Activated naive CD4-positive, alpha-beta T cell treated with anti-CD3 and anti-CD28 coated beads, Interleukin-2, amount 50 U/mL, for 72 hours (primary cell): ENCODE data around the gene NR5A1. TPM values are rescaled to one million over a fixed set of nuclear protein-coding genes. Genes with fewer than 3 reads are reported as not detected.

ENCODE experiments used
- ATAC-seq, 2 donors: fragments of 150-1000 bp; cut with Tn5 transposase; 2 replicates each; pipeline ENCODE4 v1.10.0; 2021; ENCODE audit warnings: mild to moderate bottlenecking in 2 of 2, moderate library complexity in 2 of 2
- DNase-seq, 2 donors: peaks; one replicate each; pipeline ENCODE4 v3.0.0; 2021 to 2022; ENCODE audit warnings: low spot score in 2 of 2
- H3K27ac Mint-ChIP-seq, 2 donors: one replicate each; pipeline ENCODE4 v1.8.0; 2022; ENCODE audit warnings: mild to moderate bottlenecking in 2 of 2, mixed read lengths in 2 of 2
- H3K36me3 Mint-ChIP-seq, 2 donors: one replicate each; pipeline ENCODE4 v1.8.0; 2022; ENCODE audit warnings: mixed read lengths in 2 of 2
- H3K9me3 Mint-ChIP-seq, 2 donors: one replicate each; pipeline ENCODE4 v1.8.0; 2022; ENCODE audit warnings: mixed read lengths in 2 of 2
- total RNA-seq, 2 donors: library from RNA; stranded (reverse); gene quantifications; one replicate each; pipeline ENCODE4 v1.2.3, GENCODE V29; 2022

NR5A1 gene
- total RNA-seq, 2 donors from 2014 or later = not detected

GRCh38 chr9:124522121-124523098 lies 15.2 kb upstream of the NR5A1 start:
- no peak for DNase-seq
- no peaks in the 10 kb centered on the region for H3K9me3 Mint-ChIP-seq

GRCh38 chr9:124521142-124521541 lies 13.9 kb upstream of the NR5A1 start:
- Mint-ChIP-seq H3K36me3 (no peaks in the 10 kb centered on the region), H3K9me3 (no peaks in the 10 kb centered on the region), H3K27ac (no peak overlapping the region)
- ATAC-seq (no peak), DNase-seq (no peak)

More at GRCh38 chr9:124522121-124523098, 15.2 kb upstream of the NR5A1 start:
- no peaks in the 10 kb centered on the region for H3K36me3 Mint-ChIP-seq
- H3K27ac Mint-ChIP-seq = no peak overlapping the region
- no peak for ATAC-seq

GRCh38 chr9:124520206-124520596 lies 13.0 kb upstream of the NR5A1 start:
- no peak overlapping the region for H3K27ac Mint-ChIP-seq
- DNase-seq (no peak), ATAC-seq (no peak)
- no peaks in the 10 kb centered on the region for H3K36me3 Mint-ChIP-seq
- no peaks in the 10 kb centered on the region for H3K9me3 Mint-ChIP-seq

- H3K36me3 Mint-ChIP-seq = no peaks in the 10 kb centered on the region
- ATAC-seq (no peak), DNase-seq (no peak)
- H3K9me3 Mint-ChIP-seq = no peaks in the 10 kb centered on the region
- no peak overlapping the region for H3K27ac Mint-ChIP-seq
These were observed 10.9 kb upstream of the NR5A1 start for GRCh38 chr9:124518116-124518515.

- DNase-seq (no peak), ATAC-seq (no peak)
- H3K36me3 Mint-ChIP-seq = no peaks in the 10 kb centered on the region
- no peak overlapping the region for H3K27ac Mint-ChIP-seq
- no peaks in the 10 kb centered on the region for H3K9me3 Mint-ChIP-seq
These were observed 10.4 kb upstream of the NR5A1 start for GRCh38 chr9:124517600-124517999.

GRCh38 chr9:124514874-124515273 lies 7.7 kb upstream of the NR5A1 start:
- Mint-ChIP-seq H3K36me3 (no peaks in the 10 kb centered on the region), H3K27ac (peak overlapping the region in 1 of 2 donors; percentile 18), H3K9me3 (no peaks in the 10 kb centered on the region)
- no peak for DNase-seq
- ATAC-seq = no peak

- Mint-ChIP-seq H3K9me3 (no peaks in the 10 kb centered on the region), H3K27ac (no peak overlapping the region), H3K36me3 (no peaks in the 10 kb centered on the region)
- no peak for ATAC-seq
- no peak for DNase-seq
These were observed 6.9 kb upstream of the NR5A1 start for GRCh38 chr9:124514125-124514524.

GRCh38 chr9:124513376-124513994 lies 6.3 kb upstream of the NR5A1 start:
- no peaks in the 10 kb centered on the region for H3K36me3 Mint-ChIP-seq
- no peak for ATAC-seq
- no peak for DNase-seq
- no peak overlapping the region for H3K27ac Mint-ChIP-seq
- no peaks in the 10 kb centered on the region for H3K9me3 Mint-ChIP-seq

GRCh38 chr9:124512806-124513204 lies 5.6 kb upstream of the NR5A1 start:
- no peak for DNase-seq
- no peak for ATAC-seq
- H3K9me3 Mint-ChIP-seq = no peaks in the 10 kb centered on the region
- H3K27ac Mint-ChIP-seq = no peak overlapping the region
- H3K36me3 Mint-ChIP-seq = no peaks in the 10 kb centered on the region

GRCh38 chr9:124511891-124512805 lies 4.9 kb upstream of the NR5A1 start:
- DNase-seq (no peak), ATAC-seq (no peak)
- H3K27ac Mint-ChIP-seq = no peak overlapping the region
- H3K36me3 Mint-ChIP-seq = no peaks in the 10 kb centered on the region
- H3K9me3 Mint-ChIP-seq = no peaks in the 10 kb centered on the region

GRCh38 chr9:124511426-124511840 lies 4.2 kb upstream of the NR5A1 start:
- Mint-ChIP-seq H3K36me3 (no peaks in the 10 kb centered on the region), H3K9me3 (no peaks in the 10 kb centered on the region), H3K27ac (no peak overlapping the region)
- DNase-seq = no peak
- no peak for ATAC-seq

GRCh38 chr9:124510650-124511425 lies 3.6 kb upstream of the NR5A1 start:
- Mint-ChIP-seq H3K27ac (no peak overlapping the region), H3K36me3 (no peaks in the 10 kb centered on the region), H3K9me3 (no peaks in the 10 kb centered on the region)
- no peak for DNase-seq
- peak in 1 of 2 donors; percentile 30 for ATAC-seq

- no peak overlapping the region for H3K27ac Mint-ChIP-seq
- no peaks in the 10 kb centered on the region for H3K9me3 Mint-ChIP-seq
- no peak for ATAC-seq
- H3K36me3 Mint-ChIP-seq = peaks cover 6 to 7% of the 10 kb centered on the region in 2 donors
- DNase-seq = no peak
These were observed 753 bp upstream of the NR5A1 start for GRCh38 chr9:124507880-124508423.

- no peak overlapping the region for H3K27ac Mint-ChIP-seq
- DNase-seq = no peak
- no peaks in the 10 kb centered on the region for H3K9me3 Mint-ChIP-seq
- peaks cover 6 to 7% of the 10 kb centered on the region in 2 donors for H3K36me3 Mint-ChIP-seq
- ATAC-seq = no peak
These were observed 766 bp downstream of the NR5A1 start for GRCh38 chr9:124506433-124506832.

GRCh38 chr9:124505901-124506346 lies 1.3 kb downstream of the NR5A1 start:
- H3K36me3 Mint-ChIP-seq = peaks cover 6 to 7% of the 10 kb centered on the region in 2 donors
- no peaks in the 10 kb centered on the region for H3K9me3 Mint-ChIP-seq
- DNase-seq (no peak), ATAC-seq (no peak)
- no peak overlapping the region for H3K27ac Mint-ChIP-seq
